ENCODE data around the gene CCDC149.

Gene CCDC149

DNA sequence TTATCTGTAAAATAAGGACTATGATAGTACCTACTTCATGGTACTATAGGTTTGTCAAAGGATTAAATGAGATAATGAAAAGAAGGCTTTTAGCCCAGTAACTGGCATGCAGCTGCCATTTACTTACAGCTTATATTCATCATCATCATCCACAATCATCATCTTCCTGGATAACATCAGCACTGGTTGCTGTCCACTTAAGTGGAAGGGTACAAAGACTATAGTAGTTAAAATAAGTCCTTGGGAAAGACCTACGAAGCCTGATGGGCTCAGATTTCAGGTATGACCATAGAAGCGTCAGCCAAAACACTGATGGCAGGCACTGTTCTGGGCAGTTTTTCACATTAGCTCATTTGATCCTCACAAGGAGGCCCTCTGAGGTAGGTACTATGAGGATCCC, 20.6 kb downstream of the CCDC149 start:
- Histone ChIP-seq H3K9ac (ENCODE audit: low read length) (no peak overlapping the region), H3K56ac (ENCODE audit: low read length) (no peak overlapping the region), H2BK5ac (ENCODE audit: low read length) (no peak overlapping the region), H3K27ac (ENCODE audit: low read depth, low read length) (no peak overlapping the region), H2BK15ac (replicated peaks; ENCODE audit: low read depth) (no peak overlapping the region), H4K5ac (ENCODE audit: low read length) (no peak overlapping the region), H3K79me1 (ENCODE audit: low read length) (no peaks in the 10 kb centered on the region), H3K23ac (ENCODE audit: low read length) (no peak overlapping the region), H3K18ac (ENCODE audit: low read length) (no peak overlapping the region), H2BK120ac (ENCODE audit: low read depth, low read length) (no peak overlapping the region), H3K4ac (ENCODE audit: low read depth, low read length) (no peak overlapping the region), H3K4me3 (ENCODE audit: low read length) (no peak overlapping the region), H4K8ac (ENCODE audit: low read depth, low read length) (no peak overlapping the region), H3K4me1 (ENCODE audit: control insufficient read depth, low read depth, low read length) (peaks cover 5% of the 10 kb centered on the region), H3K36me3 (ENCODE audit: control insufficient read depth, insufficient read depth, low read length) (no peaks in the 10 kb centered on the region), H3K79me2 (ENCODE audit: control insufficient read depth, insufficient read depth, low read length) (no peaks in the 10 kb centered on the region), H3K27me3 (ENCODE audit: insufficient read depth, low read length, poor library complexity) (no peaks in the 10 kb centered on the region), H2AK5ac (ENCODE audit: low read length) (no peak overlapping the region), H3K4me2 (ENCODE audit: low read length) (no peak overlapping the region)
- WGBS (ENCODE audit: extremely low coverage, insufficient coverage, low lambda C conversion rate), result no CpG with 5 or more reads among the region's 2 CpGs
- no peak for DNase-seq

GRCh38 chr4:24890561-24891126, 22.2 kb downstream of the CCDC149 start:
- no peaks in the 10 kb centered on the region for H3K36me3 ChIP-seq (ENCODE audit: control insufficient read depth, insufficient read depth, low read length)
- H3K18ac ChIP-seq (ENCODE audit: low read length), result no peak overlapping the region
- no peak overlapping the region for H3K4ac ChIP-seq (ENCODE audit: low read depth, low read length)
- no peak overlapping the region for H3K4me2 ChIP-seq (ENCODE audit: low read length)
- no peak overlapping the region for H2BK5ac ChIP-seq (ENCODE audit: low read length)
- no peak overlapping the region for H3K23ac ChIP-seq (ENCODE audit: low read length)
- H3K56ac ChIP-seq (ENCODE audit: low read length), result no peak overlapping the region
- no CpG with 5 or more reads among the region's 6 CpGs for WGBS (ENCODE audit: extremely low coverage, insufficient coverage, low lambda C conversion rate)
- H3K9ac ChIP-seq (ENCODE audit: low read length), result no peak overlapping the region
- no peak for DNase-seq
- no peak overlapping the region for H2AK5ac ChIP-seq (ENCODE audit: low read length)
- H3K27ac ChIP-seq (ENCODE audit: low read depth, low read length), result no peak overlapping the region
- no peak overlapping the region for H2BK120ac ChIP-seq (ENCODE audit: low read depth, low read length)
- peaks cover 5% of the 10 kb centered on the region for H3K4me1 ChIP-seq (ENCODE audit: control insufficient read depth, low read depth, low read length)
- H4K5ac ChIP-seq (ENCODE audit: low read length), result no peak overlapping the region
- H3K79me2 ChIP-seq (ENCODE audit: control insufficient read depth, insufficient read depth, low read length), result no peaks in the 10 kb centered on the region
- no peaks in the 10 kb centered on the region for H3K79me1 ChIP-seq (ENCODE audit: low read length)
- no peak overlapping the region for H4K8ac ChIP-seq (ENCODE audit: low read depth, low read length)
- no peak overlapping the region for H3K4me3 ChIP-seq (ENCODE audit: low read length)
- no peaks in the 10 kb centered on the region for H3K27me3 ChIP-seq (ENCODE audit: insufficient read depth, low read length, poor library complexity)
- no peak overlapping the region for H2BK15ac ChIP-seq (replicated peaks; ENCODE audit: low read depth)

- DNase-seq, result no peak
- no peak overlapping the region for H3K23ac ChIP-seq (ENCODE audit: low read length)
- no peak overlapping the region for H3K18ac ChIP-seq (ENCODE audit: low read length)
- no peak overlapping the region for H2AK5ac ChIP-seq (ENCODE audit: low read length)
- H3K4me2 ChIP-seq (ENCODE audit: low read length), result no peak overlapping the region
- no peaks in the 10 kb centered on the region for H3K36me3 ChIP-seq (ENCODE audit: control insufficient read depth, insufficient read depth, low read length)
- no peak overlapping the region for H2BK5ac ChIP-seq (ENCODE audit: low read length)
- H3K4me1 ChIP-seq (ENCODE audit: control insufficient read depth, low read depth, low read length), result peaks cover 5% of the 10 kb centered on the region
- no CpG with 5 or more reads among the region's 3 CpGs for WGBS (ENCODE audit: extremely low coverage, insufficient coverage, low lambda C conversion rate)
- H3K79me1 ChIP-seq (ENCODE audit: low read length), result no peaks in the 10 kb centered on the region
- no peak overlapping the region for H4K5ac ChIP-seq (ENCODE audit: low read length)
- H3K79me2 ChIP-seq (ENCODE audit: control insufficient read depth, insufficient read depth, low read length), result no peaks in the 10 kb centered on the region
- no peak overlapping the region for H3K9ac ChIP-seq (ENCODE audit: low read length)
- H3K4me3 ChIP-seq (ENCODE audit: low read length), result no peak overlapping the region
- H3K27ac ChIP-seq (ENCODE audit: low read depth, low read length), result no peak overlapping the region
- no peaks in the 10 kb centered on the region for H3K27me3 ChIP-seq (ENCODE audit: insufficient read depth, low read length, poor library complexity)
- no peak overlapping the region for H3K56ac ChIP-seq (ENCODE audit: low read length)
- no peak overlapping the region for H2BK15ac ChIP-seq (replicated peaks; ENCODE audit: low read depth)
- no peak overlapping the region for H2BK120ac ChIP-seq (ENCODE audit: low read depth, low read length)
- no peak overlapping the region for H3K4ac ChIP-seq (ENCODE audit: low read depth, low read length)
- H4K8ac ChIP-seq (ENCODE audit: low read depth, low read length), result no peak overlapping the region
Observed at GRCh38 chr4:24889991-24890390, 22.9 kb downstream of the CCDC149 start.

DNA sequence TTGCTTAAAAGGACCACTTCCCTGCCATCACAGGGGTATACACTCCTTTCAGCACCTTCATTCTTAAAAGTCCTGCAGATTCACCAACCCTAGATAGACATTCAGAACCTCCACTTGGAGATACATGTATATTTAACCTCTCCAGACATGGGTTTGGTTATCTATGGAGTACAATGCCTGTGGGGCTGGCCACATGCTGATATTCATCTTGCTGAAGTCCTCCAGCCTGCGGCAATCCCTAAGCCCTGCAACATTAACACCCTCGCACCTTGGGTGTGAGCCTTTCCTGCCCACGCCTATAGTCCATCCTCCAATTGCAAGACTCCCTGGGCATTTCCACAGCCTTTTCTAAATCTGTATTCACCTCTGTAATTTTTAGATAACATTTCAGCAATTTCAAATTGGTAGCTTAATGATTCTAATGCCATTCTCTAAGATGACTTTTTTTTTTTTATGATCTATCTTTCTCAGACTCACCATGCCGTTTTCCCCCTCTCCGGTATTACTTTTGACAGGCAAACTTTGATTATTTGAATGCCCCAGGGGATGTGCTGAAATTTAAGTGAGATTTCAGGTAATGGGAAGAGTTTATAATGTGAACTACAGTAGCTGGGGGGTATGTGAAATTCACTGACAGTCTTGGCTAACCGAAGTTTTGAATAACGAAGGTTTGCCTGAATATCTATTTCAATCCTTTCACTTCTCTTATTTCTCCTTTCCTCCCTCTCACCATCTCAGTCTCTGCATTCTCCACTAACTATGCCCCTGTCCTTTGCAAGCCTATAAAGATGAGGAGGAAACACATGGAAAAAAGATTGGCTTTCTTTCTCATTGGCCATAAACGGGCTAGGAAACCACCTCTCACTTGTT, 24.1 kb downstream of the CCDC149 start:
- Histone ChIP-seq H2BK5ac (ENCODE audit: low read length) (no peak overlapping the region), H3K56ac (ENCODE audit: low read length) (no peak overlapping the region), H3K4me3 (ENCODE audit: low read length) (no peak overlapping the region), H3K18ac (ENCODE audit: low read length) (no peak overlapping the region), H4K8ac (ENCODE audit: low read depth, low read length) (no peak overlapping the region), H3K27me3 (ENCODE audit: insufficient read depth, low read length, poor library complexity) (no peaks in the 10 kb centered on the region), H3K4me2 (ENCODE audit: low read length) (no peak overlapping the region), H2BK120ac (ENCODE audit: low read depth, low read length) (no peak overlapping the region), H4K5ac (ENCODE audit: low read length) (no peak overlapping the region), H3K23ac (ENCODE audit: low read length) (no peak overlapping the region), H3K79me2 (ENCODE audit: control insufficient read depth, insufficient read depth, low read length) (no peaks in the 10 kb centered on the region), H2BK15ac (replicated peaks; ENCODE audit: low read depth) (no peak overlapping the region), H3K27ac (ENCODE audit: low read depth, low read length) (no peak overlapping the region), H2AK5ac (ENCODE audit: low read length) (no peak overlapping the region), H3K36me3 (ENCODE audit: control insufficient read depth, insufficient read depth, low read length) (no peaks in the 10 kb centered on the region), H3K9ac (ENCODE audit: low read length) (no peak overlapping the region), H3K4ac (ENCODE audit: low read depth, low read length) (no peak overlapping the region), H3K4me1 (ENCODE audit: control insufficient read depth, low read depth, low read length) (peaks cover 5% of the 10 kb centered on the region), H3K79me1 (ENCODE audit: low read length) (no peaks in the 10 kb centered on the region)
- WGBS (ENCODE audit: extremely low coverage, insufficient coverage, low lambda C conversion rate), result no CpG with 5 or more reads among the region's 8 CpGs
- DNase-seq, result peak; percentile 84

DNA sequence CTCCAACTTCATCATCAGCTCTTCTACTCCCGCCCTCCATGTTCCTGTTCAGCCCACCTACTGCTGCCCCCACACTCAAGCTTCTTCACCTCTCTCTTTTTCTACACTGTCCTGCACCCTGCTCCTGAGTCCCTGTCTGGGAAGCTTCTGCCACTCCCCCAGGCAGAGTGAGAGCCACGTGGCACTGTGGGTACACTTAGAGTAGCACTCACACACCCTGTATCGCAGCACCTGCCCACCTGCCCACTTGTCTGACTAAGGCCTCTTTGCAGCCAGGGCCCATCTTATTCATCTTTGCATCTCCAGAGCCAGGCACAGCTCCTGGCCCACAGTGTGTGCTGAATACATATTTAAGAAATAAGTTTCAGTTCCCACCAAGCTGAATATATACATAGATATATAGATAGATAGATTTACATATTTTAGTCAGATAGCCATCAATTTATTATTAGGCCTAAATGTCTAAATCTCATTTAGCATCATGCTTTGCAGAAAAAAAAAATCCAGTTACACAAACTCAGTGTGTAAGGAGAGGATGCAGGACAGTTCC, 24.9 kb downstream of the CCDC149 start:
- Histone ChIP-seq H3K18ac (ENCODE audit: low read length) (no peak overlapping the region), H3K27me3 (ENCODE audit: insufficient read depth, low read length, poor library complexity) (no peaks in the 10 kb centered on the region), H3K4me3 (ENCODE audit: low read length) (no peak overlapping the region), H3K36me3 (ENCODE audit: control insufficient read depth, insufficient read depth, low read length) (no peaks in the 10 kb centered on the region), H3K9ac (ENCODE audit: low read length) (no peak overlapping the region), H3K79me1 (ENCODE audit: low read length) (no peaks in the 10 kb centered on the region), H2AK5ac (ENCODE audit: low read length) (no peak overlapping the region), H3K4ac (ENCODE audit: low read depth, low read length) (no peak overlapping the region), H3K4me2 (ENCODE audit: low read length) (no peak overlapping the region), H3K27ac (ENCODE audit: low read depth, low read length) (no peak overlapping the region), H3K4me1 (ENCODE audit: control insufficient read depth, low read depth, low read length) (peaks cover 5% of the 10 kb centered on the region), H2BK15ac (replicated peaks; ENCODE audit: low read depth) (no peak overlapping the region), H4K5ac (ENCODE audit: low read length) (no peak overlapping the region), H3K79me2 (ENCODE audit: control insufficient read depth, insufficient read depth, low read length) (no peaks in the 10 kb centered on the region), H3K56ac (ENCODE audit: low read length) (no peak overlapping the region), H2BK5ac (ENCODE audit: low read length) (no peak overlapping the region), H4K8ac (ENCODE audit: low read depth, low read length) (no peak overlapping the region), H3K23ac (ENCODE audit: low read length) (no peak overlapping the region), H2BK120ac (ENCODE audit: low read depth, low read length) (no peak overlapping the region)
- no peak for DNase-seq
- no CpG with 5 or more reads among the region's 3 CpGs for WGBS (ENCODE audit: extremely low coverage, insufficient coverage, low lambda C conversion rate)
